Lower lobe of right lung (tissue), 2 donors: ENCODE measurements around the gene AAK1. TPM values are rescaled to one million over a fixed set of nuclear protein-coding genes. Genes with fewer than 3 reads are reported as not detected.

Experiments
- ATAC-seq, 2 donors: fragments of 200-7000 bp; cut with Tn5 transposase; one replicate each; pipeline ENCODE4 v1.9.1; 2020 to 2022; ENCODE audit warnings: mild to moderate bottlenecking in 2 of 2, moderate library complexity in 2 of 2
- DNase-seq: peaks from one replicate; pipeline ENCODE4 v3.0.0-alpha.2; 2020
- H3K27ac ChIP-seq: fragments of 200-600 bp; one replicate; pipeline ENCODE4 v1.8.0; 2022
- H3K27me3 ChIP-seq: fragments of 200-600 bp; one replicate; pipeline ENCODE4 v1.8.0; 2022; ENCODE audit warnings: low read depth
- H3K36me3 ChIP-seq: fragments of 200-600 bp; one replicate; pipeline ENCODE4 v1.8.0; 2022; ENCODE audit warnings: mild to moderate bottlenecking
- H3K4me1 ChIP-seq: fragments of 200-600 bp; one replicate; pipeline ENCODE4 v1.8.0; 2022
- H3K4me3 ChIP-seq: fragments of 200-600 bp; one replicate; pipeline ENCODE4 v1.8.0; 2022; ENCODE audit warnings: mild to moderate bottlenecking
- H3K9me3 ChIP-seq: fragments of 200-600 bp; one replicate; pipeline ENCODE4 v1.8.0; 2022
- intact Hi-C: fragments of 100-400 bp; cut with DNase I; formaldehyde crosslinking; loops from one replicate; pipeline ENCODE4 v1.11.0; 2022
- total RNA-seq: library from RNA; stranded (reverse); fragmentation: NEBNext Ultra II Directional; extraction: Animal tissue kit (Norgen Biotek cat#: 25700); gene quantifications from one replicate; pipeline ENCODE4 v1.2.1, GENCODE V29; 2021
- TF ChIP-seq, protein P1 (sequence below): fragments of 200-600 bp; IDR thresholded peaks from one replicate; pipeline ENCODE4 v1.8.0; 2022; ENCODE audit warnings: antibody characterized with exemption, mild to moderate bottlenecking
- donor health status: DM: no; HTN: yes; CAD: no; lungs with severe emphysema.

Gene AAK1
- total RNA-seq, 1 donor from 2014 or later, result 73.3 TPM

DNA sequence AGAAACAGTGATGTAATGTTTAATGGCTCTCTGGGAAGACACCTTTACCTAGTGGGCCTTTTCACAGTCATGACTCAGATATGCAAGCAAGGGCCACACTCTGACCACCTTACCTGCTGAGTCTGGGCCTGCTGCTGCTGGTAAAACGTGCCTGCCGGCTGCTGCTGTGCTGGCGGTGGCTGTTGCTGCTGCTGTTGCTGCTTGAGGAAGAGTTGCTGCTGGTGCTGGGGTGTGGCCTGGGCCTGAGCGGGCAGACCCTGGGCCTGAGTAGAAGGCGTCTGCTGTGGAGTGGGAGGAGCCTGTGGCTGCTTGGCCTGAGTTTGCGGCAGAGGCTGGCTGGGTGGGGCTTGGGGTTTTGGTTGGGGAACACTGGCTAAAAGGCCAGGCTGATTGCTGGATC lies 124.7 kb downstream of the AAK1 start:
- Histone ChIP-seq H3K9me3 (no peaks in the 10 kb centered on the region), H3K4me1 (peaks cover 3% of the 10 kb centered on the region), H3K27ac (no peak overlapping the region), H3K27me3 (no peaks in the 10 kb centered on the region), H3K4me3 (no peak overlapping the region), H3K36me3 (peaks cover 89% of the 10 kb centered on the region)
- ATAC-seq, result peak in 1 of 2 donors; percentile 59
- TF ChIP-seq, protein P1, sequence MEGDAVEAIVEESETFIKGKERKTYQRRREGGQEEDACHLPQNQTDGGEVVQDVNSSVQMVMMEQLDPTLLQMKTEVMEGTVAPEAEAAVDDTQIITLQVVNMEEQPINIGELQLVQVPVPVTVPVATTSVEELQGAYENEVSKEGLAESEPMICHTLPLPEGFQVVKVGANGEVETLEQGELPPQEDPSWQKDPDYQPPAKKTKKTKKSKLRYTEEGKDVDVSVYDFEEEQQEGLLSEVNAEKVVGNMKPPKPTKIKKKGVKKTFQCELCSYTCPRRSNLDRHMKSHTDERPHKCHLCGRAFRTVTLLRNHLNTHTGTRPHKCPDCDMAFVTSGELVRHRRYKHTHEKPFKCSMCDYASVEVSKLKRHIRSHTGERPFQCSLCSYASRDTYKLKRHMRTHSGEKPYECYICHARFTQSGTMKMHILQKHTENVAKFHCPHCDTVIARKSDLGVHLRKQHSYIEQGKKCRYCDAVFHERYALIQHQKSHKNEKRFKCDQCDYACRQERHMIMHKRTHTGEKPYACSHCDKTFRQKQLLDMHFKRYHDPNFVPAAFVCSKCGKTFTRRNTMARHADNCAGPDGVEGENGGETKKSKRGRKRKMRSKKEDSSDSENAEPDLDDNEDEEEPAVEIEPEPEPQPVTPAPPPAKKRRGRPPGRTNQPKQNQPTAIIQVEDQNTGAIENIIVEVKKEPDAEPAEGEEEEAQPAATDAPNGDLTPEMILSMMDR, result no peak
- intact Hi-C loops, result no loop called here
- DNase-seq, result no peak

DNA sequence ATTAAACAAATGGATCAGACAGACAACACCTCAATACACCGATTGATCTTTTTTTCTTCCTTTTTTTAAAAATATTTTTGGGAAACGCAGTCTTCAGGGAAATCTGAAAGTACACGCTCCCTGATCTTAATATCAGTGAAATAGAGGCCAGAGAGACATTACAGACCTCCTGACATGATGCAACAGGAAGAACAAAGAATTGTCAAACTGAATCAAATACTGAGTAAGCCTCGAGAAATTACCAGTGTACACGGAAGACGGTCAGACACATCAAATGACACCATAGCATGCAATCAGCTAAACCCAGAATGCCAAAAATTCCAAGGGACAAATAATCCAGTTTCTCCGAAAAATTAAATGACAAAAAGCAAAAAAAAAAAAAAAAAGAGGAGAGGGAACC lies 126.1 kb downstream of the AAK1 start:
- Histone ChIP-seq H3K4me1 (peaks cover 3% of the 10 kb centered on the region), H3K27me3 (no peaks in the 10 kb centered on the region), H3K36me3 (peaks cover 89% of the 10 kb centered on the region), H3K9me3 (no peaks in the 10 kb centered on the region), H3K4me3 (no peak overlapping the region), H3K27ac (no peak overlapping the region)
- intact Hi-C loops, result no loop called here
- ATAC-seq, result no peak
- no peak for DNase-seq
- TF ChIP-seq, protein P1, result no peak

DNA sequence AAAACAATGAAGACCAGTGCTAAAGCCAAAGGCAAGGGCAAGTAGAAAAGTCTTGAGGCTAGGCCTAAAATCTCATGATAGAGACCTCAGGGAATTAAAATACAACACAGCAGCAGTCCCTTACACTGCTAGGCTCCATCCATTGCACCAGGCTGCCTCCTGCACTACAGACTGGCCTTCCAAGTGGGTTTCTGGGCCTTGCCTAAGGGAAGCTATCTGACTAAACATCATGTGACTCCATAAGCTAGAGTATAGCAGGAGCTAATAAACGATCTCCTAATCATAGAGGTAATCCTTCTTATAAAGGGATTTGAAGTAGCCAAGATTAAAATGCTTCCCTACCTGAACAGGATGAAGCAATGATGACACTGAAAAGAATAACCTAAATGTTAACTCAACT lies 128.7 kb downstream of the AAK1 start:
- ATAC-seq, result no peak
- H3K36me3 ChIP-seq, result peaks cover 87% of the 10 kb centered on the region

DNA sequence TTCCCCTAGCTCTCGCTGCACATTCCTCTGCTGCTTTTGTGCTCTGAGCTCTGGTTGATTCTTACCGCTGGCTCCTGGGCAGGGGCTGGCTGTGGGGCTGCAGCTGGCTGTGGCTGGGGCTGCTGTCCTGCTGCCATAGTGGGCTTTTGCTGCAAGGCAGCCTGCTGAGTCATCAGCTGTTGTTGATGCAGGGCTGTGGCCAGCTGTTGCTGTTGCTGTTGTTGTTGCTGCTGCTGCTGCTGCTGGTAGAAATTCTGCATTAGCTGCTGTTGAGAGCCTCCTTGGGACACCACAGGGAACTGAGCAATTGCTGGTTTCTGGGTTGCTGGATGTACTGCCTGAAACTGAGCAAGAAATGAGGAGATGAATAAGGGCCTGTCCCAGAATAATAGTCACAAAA lies 129.1 kb downstream of the AAK1 start:
- DNase-seq (no peak), ATAC-seq (no peak)
- Histone ChIP-seq H3K36me3 (peaks cover 87% of the 10 kb centered on the region), H3K27ac (no peak overlapping the region), H3K4me1 (peaks cover 3% of the 10 kb centered on the region), H3K27me3 (no peaks in the 10 kb centered on the region), H3K4me3 (no peak overlapping the region), H3K9me3 (no peaks in the 10 kb centered on the region)
- TF ChIP-seq, protein P1, result no peak
- intact Hi-C loops, result no loop called here

More for the DNA sequence above, 128.7 kb downstream of the AAK1 start:
- TF ChIP-seq, protein P1, result no peak
- no peaks in the 10 kb centered on the region for H3K27me3 ChIP-seq
- no peak overlapping the region for H3K27ac ChIP-seq
- peaks cover 3% of the 10 kb centered on the region for H3K4me1 ChIP-seq
- H3K9me3 ChIP-seq, result no peaks in the 10 kb centered on the region
- intact Hi-C loops, result no loop called here
- H3K4me3 ChIP-seq, result no peak overlapping the region
- no peak for DNase-seq

DNA sequence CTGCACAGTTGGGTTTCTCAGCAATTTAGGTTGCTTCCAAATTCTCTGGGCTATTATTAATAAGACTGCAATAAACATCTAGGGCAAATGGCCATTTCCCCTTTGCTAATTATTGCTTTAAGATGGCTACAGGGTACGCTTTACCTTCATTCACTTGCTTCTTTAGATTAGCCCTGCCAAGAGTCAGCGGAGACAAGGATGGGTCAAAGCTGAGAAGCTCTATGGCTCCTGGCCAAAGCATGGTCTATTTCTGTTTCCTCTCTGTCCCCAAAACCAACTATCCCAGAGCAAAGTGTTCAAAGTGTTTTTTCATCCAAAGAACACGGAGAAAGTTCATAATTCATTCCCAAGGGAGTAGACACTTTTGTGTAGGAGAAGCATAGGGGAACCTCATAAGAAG lies 131.1 kb downstream of the AAK1 start:
- TF ChIP-seq, protein P1, result no peak
- Histone ChIP-seq H3K4me3 (no peak overlapping the region), H3K27ac (no peak overlapping the region), H3K9me3 (no peaks in the 10 kb centered on the region), H3K36me3 (peaks cover 87% of the 10 kb centered on the region), H3K27me3 (no peaks in the 10 kb centered on the region), H3K4me1 (peaks cover 3% of the 10 kb centered on the region)
- intact Hi-C loops, result no loop called here
- no peak for DNase-seq
- no peak for ATAC-seq

DNA sequence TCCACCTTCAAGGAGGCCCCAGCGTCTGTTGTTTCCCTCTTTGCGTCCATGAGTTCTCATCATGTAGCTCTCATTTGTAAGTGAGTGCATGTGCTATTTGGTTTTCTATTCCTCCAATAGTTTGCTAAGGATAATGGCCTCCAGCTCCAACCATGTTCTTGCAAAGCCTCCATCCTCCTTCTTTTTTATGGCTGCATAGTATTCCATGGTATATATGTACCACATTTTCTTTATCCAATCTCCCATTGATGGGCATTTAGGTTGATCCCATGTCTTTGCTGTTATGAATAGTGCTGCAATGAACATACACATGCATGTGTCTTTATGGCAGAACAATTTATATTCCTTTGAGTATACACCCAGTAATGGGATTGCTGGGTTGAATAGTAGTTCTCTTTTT lies 133.3 kb downstream of the AAK1 start:
- Histone ChIP-seq H3K4me1 (peaks cover under 1% of the 10 kb centered on the region), H3K36me3 (peaks cover 90% of the 10 kb centered on the region), H3K27ac (no peak overlapping the region), H3K27me3 (no peaks in the 10 kb centered on the region), H3K9me3 (no peaks in the 10 kb centered on the region), H3K4me3 (no peak overlapping the region)
- no peak for ATAC-seq
- no peak for DNase-seq
- TF ChIP-seq, protein P1, result no peak
- intact Hi-C loops, result no loop called here
